Transverse colon (tissue), 4 donors: Measurements from ENCODE around the gene PCSK5.

Source experiments
- POLR2A ChIP-seq: fragments of 450-650 bp; IDR thresholded peaks from one replicate; pipeline ENCODE4 v1.6.1; 2016; ENCODE audit warnings: antibody characterized with exemption, mild to moderate bottlenecking, moderate library complexity
- POLR2AphosphoS5 ChIP-seq, 3 donors: sonication (generic); formaldehyde crosslinking; IDR thresholded peaks; one replicate each; pipeline ENCODE4 v1.6.1; 2016; ENCODE audit warnings: antibody characterized with exemption in 3 of 3
- TF ChIP-seq, protein P1 (sequence below), 5 experiments: fragments of 200-600 bp in 3 of 5; fragments of 450-650 bp in 2 of 5; sonication (generic) in 3 of 5; IDR thresholded peaks; 1 replicate in 2 of 5; 2 replicates in 3 of 5; pipeline ENCODE4 v1.5.1; 2016 to 2017; ENCODE audit warnings: antibody characterized with exemption in 5 of 5, inconsistent platforms in 3 of 5, mild to moderate bottlenecking in 2 of 5, moderate library complexity in 1 of 5

- TF ChIP-seq, protein P1, sequence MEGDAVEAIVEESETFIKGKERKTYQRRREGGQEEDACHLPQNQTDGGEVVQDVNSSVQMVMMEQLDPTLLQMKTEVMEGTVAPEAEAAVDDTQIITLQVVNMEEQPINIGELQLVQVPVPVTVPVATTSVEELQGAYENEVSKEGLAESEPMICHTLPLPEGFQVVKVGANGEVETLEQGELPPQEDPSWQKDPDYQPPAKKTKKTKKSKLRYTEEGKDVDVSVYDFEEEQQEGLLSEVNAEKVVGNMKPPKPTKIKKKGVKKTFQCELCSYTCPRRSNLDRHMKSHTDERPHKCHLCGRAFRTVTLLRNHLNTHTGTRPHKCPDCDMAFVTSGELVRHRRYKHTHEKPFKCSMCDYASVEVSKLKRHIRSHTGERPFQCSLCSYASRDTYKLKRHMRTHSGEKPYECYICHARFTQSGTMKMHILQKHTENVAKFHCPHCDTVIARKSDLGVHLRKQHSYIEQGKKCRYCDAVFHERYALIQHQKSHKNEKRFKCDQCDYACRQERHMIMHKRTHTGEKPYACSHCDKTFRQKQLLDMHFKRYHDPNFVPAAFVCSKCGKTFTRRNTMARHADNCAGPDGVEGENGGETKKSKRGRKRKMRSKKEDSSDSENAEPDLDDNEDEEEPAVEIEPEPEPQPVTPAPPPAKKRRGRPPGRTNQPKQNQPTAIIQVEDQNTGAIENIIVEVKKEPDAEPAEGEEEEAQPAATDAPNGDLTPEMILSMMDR (IDR thresholded peaks at IDR 0.05), result no peak
- TF ChIP-seq POLR2A (no peak), POLR2AphosphoS5 (IDR thresholded peaks at IDR 0.05) (no peak)
Measured at GRCh38 chr9:76099516-76099915, 209.0 kb downstream of the PCSK5 start.
